Measurements from ENCODE around the gene DOHH.
"Not testable (repeated sequence)": the region's sequence is repeated elsewhere in the genome, so short reads cannot be mapped to it uniquely, and the experiment has no call there.

DNA sequence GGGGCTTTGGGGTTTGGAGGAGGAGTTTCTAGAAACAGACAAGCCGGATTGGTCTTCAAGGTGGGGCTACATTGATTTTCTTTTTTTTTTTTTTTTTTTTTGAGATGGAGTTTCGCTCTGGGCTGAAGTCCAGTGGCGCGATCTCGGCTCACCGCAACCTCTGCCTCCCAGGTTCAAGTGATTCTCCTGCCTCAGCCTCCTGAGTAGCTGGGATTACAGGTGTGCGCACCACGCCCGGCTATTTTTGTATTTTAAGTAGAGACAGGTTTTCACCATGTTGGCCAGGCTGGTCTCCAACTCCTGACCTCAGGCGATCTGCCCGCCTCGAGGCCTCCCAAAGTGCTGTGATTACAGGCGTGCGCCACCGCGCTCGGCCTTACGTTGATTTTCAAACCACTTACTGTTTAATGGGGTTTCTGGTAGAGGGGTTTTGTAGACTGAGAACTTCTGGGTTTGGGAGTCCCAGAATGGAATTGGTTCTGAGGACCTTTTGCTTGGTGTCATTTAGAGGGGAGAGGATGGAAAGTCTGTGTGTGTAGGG, 7.7 kb upstream of the DOHH start:
- TF ChIP-seq, protein P1, sequence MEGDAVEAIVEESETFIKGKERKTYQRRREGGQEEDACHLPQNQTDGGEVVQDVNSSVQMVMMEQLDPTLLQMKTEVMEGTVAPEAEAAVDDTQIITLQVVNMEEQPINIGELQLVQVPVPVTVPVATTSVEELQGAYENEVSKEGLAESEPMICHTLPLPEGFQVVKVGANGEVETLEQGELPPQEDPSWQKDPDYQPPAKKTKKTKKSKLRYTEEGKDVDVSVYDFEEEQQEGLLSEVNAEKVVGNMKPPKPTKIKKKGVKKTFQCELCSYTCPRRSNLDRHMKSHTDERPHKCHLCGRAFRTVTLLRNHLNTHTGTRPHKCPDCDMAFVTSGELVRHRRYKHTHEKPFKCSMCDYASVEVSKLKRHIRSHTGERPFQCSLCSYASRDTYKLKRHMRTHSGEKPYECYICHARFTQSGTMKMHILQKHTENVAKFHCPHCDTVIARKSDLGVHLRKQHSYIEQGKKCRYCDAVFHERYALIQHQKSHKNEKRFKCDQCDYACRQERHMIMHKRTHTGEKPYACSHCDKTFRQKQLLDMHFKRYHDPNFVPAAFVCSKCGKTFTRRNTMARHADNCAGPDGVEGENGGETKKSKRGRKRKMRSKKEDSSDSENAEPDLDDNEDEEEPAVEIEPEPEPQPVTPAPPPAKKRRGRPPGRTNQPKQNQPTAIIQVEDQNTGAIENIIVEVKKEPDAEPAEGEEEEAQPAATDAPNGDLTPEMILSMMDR (IDR thresholded peaks at IDR 0.05 in 4 of 5, conservative IDR thresholded peaks at IDR 0.05 in 1 of 5), result not testable (repeated sequence)
- TF ChIP-seq POLR2A (IDR thresholded peaks at IDR 0.05), result not testable (repeated sequence)

All from gastrocnemius medialis (tissue), 4 donors.